ENCODE data around the gene HDAC1. TPM values are rescaled to one million over a fixed set of nuclear protein-coding genes. Genes with fewer than 3 reads are reported as not detected.
A peak's percentile ranks its signal among the peaks of the same experiment; 100 is the strongest.

HDAC1 gene
- total and polyA plus RNA-seq, 2 of the 13 experiments (the other 11 are each of a cell fraction or from before 2014, with no cell fraction given) = 93.5 to 189 TPM

GRCh38 chr1:32311709-32312393 lies 20.0 kb downstream of the HDAC1 start (continued):
- TF ChIP-seq HNF1B (CRISPR knock-in tag; IDR thresholded peaks at IDR 0.05) (no peak), NCOA2 (CRISPR knock-in tag; IDR thresholded peaks at IDR 0.05) (0 out of 2 replicates have a peak, but pooled peaks have one; percentile 28), PAXIP1 (CRISPR knock-in tag; conservative IDR thresholded peaks at IDR 0.05) (peak; percentile 80), ZFP37 (CRISPR knock-in tag; IDR thresholded peaks at IDR 0.05; ENCODE audit: borderline replicate concordance) (no peak), GFI1 (CRISPR knock-in tag; IDR thresholded peaks at IDR 0.05; ENCODE audit: borderline replicate concordance) (0 out of 2 replicates have a peak, but pooled peaks have one; percentile 18), KDM6A (CRISPR knock-in tag; IDR thresholded peaks at IDR 0.05; ENCODE audit: low read depth) (0 out of 2 replicates have a peak, but pooled peaks have one; percentile 28), HOXA9 (CRISPR knock-in tag; IDR thresholded peaks at IDR 0.05; ENCODE audit: borderline replicate concordance) (no peak), SP5 (CRISPR knock-in tag; IDR thresholded peaks at IDR 0.05; ENCODE audit: borderline replicate concordance, low read depth) (peak; percentile 62; the same call in 1 of the 2 replicates), ZFP36L2 (CRISPR knock-in tag; IDR thresholded peaks at IDR 0.05) (no peak), ZNF770 (CRISPR knock-in tag; IDR thresholded peaks at IDR 0.05) (no peak), ARID5B (CRISPR knock-in tag; IDR thresholded peaks at IDR 0.05) (peak; percentile 46; the same call in 1 of the 2 replicates), HNF4A (CRISPR knock-in tag; IDR thresholded peaks at IDR 0.05) (peak; percentile 57), RCOR2 (CRISPR knock-in tag; IDR thresholded peaks at IDR 0.05) (peak; percentile 50; the same call in 1 of the 2 replicates), ZNF446 (CRISPR knock-in tag; IDR thresholded peaks at IDR 0.05) (no peak), PBX2 (CRISPR knock-in tag; IDR thresholded peaks at IDR 0.05) (no peak)

All from HepG2 (cell line).